Neural progenitor cell (in vitro differentiated cells): ENCODE data around the gene IKZF3.
"Not testable (repeated sequence)": the region's sequence is repeated elsewhere in the genome, so short reads cannot be mapped to it uniquely, and the experiment has no call there.

Source experiments
- CTCF ChIP-seq: fragments of 200-600 bp; sonication (generic); IDR thresholded peaks from 2 replicates; pipeline ENCODE4 v1.5.1; 2017; ENCODE audit warnings: antibody characterized with exemption, mild to moderate bottlenecking
- EZH2 ChIP-seq: fragments of 200-600 bp; sonication (generic); IDR thresholded peaks from 2 replicates; pipeline ENCODE4 v1.6.1; 2017; ENCODE audit warnings: antibody characterized with exemption, mild to moderate bottlenecking, moderate library complexity
- EZH2phosphoT487 ChIP-seq: fragments of 200-600 bp; sonication (generic); IDR thresholded peaks from 2 replicates; pipeline ENCODE4 v1.6.1; 2017; ENCODE audit warnings: antibody characterized with exemption

- TF ChIP-seq CTCF, EZH2phosphoT487, EZH2: not testable (repeated sequence)
Measured at GRCh38 chr17:39902027-39902426, 37.9 kb upstream of the IKZF3 start.
